Neural cell (in vitro differentiated cells): ENCODE measurements around the gene SMLR1.

Source experiments
- EZH2 ChIP-seq: fragments of 200-600, 300-800 bp; shearing (Covaris generic), sonication (generic); IDR thresholded peaks from 2 replicates; pipeline ENCODE4 v1.6.1; 2014; ENCODE audit warnings: antibody characterized with exemption, low read length, borderline replicate concordance, mild to moderate bottlenecking; ENCODE audit not compliant: insufficient read depth, poor library complexity, severe bottlenecking
- SMC3 ChIP-seq: fragments of 450-650 bp; conservative IDR thresholded peaks from 2 replicates; pipeline ENCODE4 v1.6.1; 2014; ENCODE audit warnings: antibody characterized with exemption, mild to moderate bottlenecking, moderate library complexity; ENCODE audit not compliant: poor library complexity
- TF ChIP-seq, protein P1 (sequence below): fragments of 450-650 bp; IDR thresholded peaks from 2 replicates; pipeline ENCODE4 v1.5.1; 2014; ENCODE audit warnings: antibody characterized with exemption, mild to moderate bottlenecking, moderate library complexity; ENCODE audit not compliant: poor library complexity, severe bottlenecking
- TF ChIP-seq, protein P2 (sequence below): IDR thresholded peaks from 2 replicates; pipeline ENCODE4 v1.6.1; 2012; ENCODE audit warnings: borderline replicate concordance

DNA sequence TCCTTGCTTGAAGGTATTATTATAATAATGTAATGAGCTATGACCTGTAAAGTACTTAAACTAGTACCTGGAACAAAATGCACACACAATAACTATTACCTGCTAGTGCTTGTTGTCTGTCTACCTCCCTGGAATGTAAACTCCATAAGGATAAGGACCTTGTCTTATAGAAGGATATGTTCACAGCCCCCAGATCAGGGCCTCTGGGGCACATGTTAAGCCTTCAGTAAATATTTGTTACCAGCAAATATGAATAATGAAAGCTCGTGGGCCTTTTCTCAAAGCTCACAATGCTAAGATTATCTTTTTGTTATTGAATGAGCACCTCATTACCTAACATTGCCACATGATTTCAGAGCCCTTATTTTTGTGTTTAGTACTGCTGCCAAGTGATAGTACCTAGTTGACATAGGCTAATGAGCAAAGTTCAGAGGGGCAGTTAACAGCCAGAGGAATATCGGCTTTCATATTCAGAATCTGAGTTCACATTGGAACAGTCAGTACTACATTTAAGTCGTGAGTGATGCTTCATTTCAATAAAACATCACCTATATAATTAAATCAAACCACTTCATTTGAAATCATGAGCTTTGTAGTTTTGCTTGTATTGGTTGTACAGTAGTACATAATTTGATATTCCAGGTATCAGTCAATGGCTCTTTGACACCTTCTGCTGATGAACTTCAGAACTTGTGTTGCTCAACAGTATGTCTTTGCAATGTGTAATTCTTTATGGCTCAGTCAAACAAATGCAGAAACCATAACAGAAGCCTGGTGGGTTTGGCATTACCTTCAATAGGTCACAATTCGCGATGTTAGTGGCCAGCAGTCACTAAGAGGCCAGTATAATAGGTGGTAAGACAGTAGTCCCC is 11.8 kb upstream of the SMLR1 start:
- TF ChIP-seq SMC3 = no peak
- TF ChIP-seq, protein P1, sequence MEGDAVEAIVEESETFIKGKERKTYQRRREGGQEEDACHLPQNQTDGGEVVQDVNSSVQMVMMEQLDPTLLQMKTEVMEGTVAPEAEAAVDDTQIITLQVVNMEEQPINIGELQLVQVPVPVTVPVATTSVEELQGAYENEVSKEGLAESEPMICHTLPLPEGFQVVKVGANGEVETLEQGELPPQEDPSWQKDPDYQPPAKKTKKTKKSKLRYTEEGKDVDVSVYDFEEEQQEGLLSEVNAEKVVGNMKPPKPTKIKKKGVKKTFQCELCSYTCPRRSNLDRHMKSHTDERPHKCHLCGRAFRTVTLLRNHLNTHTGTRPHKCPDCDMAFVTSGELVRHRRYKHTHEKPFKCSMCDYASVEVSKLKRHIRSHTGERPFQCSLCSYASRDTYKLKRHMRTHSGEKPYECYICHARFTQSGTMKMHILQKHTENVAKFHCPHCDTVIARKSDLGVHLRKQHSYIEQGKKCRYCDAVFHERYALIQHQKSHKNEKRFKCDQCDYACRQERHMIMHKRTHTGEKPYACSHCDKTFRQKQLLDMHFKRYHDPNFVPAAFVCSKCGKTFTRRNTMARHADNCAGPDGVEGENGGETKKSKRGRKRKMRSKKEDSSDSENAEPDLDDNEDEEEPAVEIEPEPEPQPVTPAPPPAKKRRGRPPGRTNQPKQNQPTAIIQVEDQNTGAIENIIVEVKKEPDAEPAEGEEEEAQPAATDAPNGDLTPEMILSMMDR = no peak
- no peak for TF ChIP-seq EZH2
- TF ChIP-seq, protein P2, sequence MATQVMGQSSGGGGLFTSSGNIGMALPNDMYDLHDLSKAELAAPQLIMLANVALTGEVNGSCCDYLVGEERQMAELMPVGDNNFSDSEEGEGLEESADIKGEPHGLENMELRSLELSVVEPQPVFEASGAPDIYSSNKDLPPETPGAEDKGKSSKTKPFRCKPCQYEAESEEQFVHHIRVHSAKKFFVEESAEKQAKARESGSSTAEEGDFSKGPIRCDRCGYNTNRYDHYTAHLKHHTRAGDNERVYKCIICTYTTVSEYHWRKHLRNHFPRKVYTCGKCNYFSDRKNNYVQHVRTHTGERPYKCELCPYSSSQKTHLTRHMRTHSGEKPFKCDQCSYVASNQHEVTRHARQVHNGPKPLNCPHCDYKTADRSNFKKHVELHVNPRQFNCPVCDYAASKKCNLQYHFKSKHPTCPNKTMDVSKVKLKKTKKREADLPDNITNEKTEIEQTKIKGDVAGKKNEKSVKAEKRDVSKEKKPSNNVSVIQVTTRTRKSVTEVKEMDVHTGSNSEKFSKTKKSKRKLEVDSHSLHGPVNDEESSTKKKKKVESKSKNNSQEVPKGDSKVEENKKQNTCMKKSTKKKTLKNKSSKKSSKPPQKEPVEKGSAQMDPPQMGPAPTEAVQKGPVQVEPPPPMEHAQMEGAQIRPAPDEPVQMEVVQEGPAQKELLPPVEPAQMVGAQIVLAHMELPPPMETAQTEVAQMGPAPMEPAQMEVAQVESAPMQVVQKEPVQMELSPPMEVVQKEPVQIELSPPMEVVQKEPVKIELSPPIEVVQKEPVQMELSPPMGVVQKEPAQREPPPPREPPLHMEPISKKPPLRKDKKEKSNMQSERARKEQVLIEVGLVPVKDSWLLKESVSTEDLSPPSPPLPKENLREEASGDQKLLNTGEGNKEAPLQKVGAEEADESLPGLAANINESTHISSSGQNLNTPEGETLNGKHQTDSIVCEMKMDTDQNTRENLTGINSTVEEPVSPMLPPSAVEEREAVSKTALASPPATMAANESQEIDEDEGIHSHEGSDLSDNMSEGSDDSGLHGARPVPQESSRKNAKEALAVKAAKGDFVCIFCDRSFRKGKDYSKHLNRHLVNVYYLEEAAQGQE = no peak
